HUDEP-2 (cell line): ENCODE data around the gene ERLEC1.

Experiments used
- DNase-seq, 76 experiments: peaks; one replicate each; lab custom pipeline; 2025; ENCODE audit not compliant: unreplicated experiment in 76 of 76; lab: John Stamatoyannopoulos, UW

ERLEC1 gene

DNA sequence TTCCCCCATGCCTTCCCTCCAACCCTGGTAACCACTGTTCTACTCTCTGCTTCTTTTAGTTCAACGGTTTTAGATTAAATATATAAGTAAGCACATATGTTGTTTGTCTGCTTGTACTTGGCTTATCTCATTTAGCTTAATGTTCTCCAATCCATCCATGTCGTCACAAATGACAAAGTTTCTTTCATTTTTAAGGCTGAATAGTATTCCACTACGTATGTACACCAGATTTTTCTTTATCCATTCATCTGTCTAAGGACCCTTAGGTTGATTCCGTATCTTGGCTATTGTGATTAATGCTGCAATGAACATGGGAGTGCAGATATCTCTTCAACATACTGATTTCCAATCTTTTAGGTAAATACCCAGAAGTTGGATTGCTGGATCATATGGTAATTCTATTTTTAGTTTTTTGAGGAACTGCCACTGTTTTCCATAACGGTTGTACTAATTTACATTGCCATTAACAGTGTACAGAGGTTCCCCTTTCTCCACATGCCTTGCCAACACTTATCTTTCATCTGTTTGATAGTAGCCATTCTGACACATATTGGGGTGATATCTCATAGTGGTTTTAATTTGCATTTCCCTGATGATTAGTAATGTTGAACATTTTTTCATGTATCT lies 8.2 kb upstream of the ERLEC1 start:
- DNase-seq, result peak in 2 of 76 experiments; percentile 9 to 19

DNA sequence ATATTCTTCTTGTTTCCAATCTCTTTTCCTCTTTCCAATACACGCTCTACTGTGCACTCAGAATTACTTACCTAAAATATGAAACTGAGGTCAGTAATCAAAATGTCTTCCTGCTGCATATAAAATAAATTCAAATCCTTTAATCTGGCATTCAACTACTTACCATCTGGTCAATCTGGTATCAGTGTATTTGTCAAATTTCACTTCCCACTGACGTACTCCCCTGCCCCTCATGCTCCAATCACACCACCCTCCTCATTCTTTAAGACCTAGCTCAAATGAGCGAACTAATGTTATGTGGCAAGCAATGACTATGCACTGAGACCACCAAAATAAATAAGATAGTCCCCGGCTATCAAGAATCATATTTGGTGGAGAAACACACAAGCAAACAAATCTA lies 6.8 kb upstream of the ERLEC1 start:
- DNase-seq, result no peak

DNA sequence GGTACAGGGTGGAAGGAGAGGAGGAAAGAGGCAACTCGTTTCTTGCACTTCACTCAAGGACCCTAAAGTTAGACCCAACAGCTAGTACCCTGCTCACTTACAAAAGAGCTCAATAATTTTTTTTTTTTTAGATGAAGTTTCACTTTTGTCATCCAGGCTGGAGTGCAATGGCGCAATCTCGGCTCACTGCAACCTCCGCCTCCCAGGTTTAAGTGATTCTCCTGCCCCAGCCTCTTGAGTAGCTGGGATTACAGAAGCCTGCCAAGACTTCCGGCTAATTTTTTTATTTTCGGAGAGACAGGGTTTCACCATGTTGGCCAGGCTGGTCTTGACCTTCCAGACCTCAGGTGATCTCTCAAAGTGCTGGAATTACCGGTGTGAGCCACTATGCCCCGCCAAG lies 4.2 kb upstream of the ERLEC1 start:
- DNase-seq, result no peak

DNA sequence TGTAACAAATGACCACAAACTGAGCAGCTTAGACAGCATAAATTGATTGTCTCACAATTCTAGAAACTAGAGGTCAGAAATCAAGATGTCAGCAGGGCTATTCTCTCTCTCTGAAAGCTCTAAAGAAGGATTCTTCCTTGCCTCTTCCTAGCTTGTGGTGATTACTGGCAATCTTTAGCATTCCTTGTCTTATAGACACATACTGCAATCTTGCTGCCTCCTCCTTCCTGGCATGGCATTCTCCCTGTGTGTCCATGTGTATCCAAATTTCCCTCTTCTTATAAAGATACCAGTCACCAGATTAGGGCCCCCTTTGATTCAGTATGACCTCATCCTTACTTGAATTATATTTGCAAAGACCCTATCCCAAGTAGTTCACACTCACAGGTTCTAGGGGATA lies 2.4 kb upstream of the ERLEC1 start:
- DNase-seq, result no peak

DNA sequence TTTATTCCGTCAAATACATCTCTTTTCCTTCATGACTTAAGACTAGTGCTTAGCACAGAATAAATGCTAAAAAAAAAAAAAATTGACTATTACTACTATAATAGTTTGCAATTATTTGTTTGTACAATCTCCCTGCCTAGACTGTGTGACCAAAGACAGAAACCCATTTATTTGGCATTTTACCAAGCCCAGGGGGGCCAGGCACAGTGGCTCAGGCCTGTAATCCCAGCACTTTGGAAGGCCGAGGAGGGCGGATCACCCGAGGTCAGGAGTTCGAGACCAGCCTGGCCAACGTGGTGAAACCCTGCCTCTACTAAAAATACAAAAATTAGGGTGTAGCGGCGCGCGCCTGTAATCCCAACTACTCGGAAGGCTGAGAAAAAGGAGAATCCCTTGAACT lies 1.5 kb upstream of the ERLEC1 start:
- DNase-seq, result no peak

DNA sequence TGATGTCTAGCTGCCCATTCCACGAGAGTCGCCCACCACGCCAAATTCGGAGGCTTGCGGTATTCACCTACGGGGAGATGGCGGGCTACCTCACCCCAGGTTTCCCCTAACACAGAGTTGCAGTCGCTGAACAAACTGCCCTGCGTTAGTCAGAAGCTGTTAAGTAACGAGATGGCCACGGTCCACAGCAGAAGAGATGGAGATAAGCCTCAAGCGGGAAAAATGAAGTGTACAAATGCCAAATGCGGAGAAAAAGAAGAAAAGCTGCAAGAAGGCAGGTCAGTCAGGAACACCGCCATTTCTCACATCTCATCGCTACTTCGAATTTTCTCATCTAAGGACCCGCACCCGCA lies 516 bp upstream of the ERLEC1 start:
- DNase-seq, result peak in 10 of 76 experiments; percentile 2 to 48 (median 26)

DNA sequence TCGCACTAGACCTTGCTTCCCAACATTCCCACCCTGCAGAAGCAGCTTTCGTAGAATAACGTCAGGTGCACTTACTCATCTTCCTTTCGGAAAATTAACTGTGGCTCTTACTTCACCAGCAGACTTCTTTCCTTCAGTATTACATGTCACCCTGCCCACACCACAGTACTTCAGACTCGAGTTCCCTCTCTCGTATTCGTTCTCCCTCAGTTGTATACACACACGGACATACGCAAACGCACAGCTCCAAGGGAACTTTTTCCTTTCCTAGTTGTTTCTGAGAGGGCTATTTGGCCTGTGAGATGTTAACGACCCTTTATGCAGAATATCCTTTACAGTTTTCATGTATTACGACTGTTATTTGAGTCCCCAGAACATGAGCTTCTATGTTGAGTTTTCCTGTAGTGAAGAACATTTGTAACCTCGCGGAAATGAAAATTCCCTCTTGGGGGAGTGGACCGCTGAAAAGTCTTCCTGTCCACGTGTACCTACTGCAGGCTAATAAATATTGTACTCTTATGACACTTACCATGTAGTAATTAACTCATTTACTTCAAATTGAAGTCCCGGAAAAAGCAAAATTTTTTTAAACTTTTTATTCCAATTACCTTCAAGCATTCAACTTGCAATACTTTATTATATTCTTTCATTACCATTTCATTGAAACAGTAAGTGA lies 908 bp downstream of the ERLEC1 start:
- DNase-seq, result no peak

DNA sequence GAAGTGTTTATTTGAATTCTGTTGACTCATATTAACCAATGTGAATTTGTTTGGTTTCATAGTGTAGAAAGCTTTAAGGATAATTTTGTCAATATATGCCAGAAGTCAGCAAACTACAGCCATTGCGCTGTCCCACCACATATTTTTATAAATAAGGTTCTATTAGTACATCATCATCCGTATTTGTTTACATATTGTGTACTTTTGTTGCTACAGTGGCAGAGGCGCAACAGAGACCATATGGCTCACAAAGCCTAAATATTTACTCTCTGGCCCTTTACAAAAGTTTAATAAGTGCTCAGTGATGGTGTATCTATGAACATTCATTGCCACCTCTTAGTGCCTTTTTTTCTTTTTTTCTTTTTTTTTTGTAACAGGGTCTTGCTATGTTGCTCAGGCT lies 6.4 kb downstream of the ERLEC1 start:
- DNase-seq, result no peak

DNA sequence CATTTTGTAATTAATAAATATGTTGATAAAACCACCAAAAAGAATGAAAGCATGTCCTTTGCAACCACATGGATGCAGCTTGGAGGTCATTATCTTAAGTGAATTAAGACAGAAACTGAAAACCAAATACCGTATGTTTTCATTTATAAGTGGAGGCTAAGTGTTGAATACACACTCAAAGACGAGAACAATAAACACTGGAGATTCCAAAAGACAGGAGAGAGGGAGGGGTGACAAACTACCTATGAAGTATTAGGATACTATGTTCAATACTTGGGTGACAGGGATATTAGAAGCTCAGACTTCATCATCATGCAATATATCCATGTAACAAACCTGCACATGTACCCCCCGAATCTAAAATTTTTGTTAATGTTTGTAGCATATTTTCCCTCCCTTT lies 7.0 kb downstream of the ERLEC1 start:
- DNase-seq, result no peak

DNA sequence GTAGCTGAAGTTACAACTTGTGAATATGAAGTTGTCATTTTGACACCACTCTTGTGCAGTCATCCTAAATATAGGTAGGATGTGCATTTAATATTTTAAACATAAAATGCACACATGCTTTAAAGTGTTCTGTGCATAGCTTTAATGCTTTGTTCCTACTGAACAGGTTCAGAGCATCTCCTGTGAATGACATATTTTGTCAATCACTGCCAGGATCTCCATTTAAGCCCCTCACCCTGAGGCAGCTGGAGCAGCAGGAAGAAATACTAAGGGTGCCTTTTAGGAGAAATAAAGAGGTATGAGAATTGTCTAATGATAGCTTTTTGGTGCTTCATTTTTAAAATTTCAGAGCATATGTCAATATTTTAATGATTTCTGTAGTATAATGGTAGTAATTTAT lies 14.7 kb downstream of the ERLEC1 start:
- DNase-seq, result no peak

DNA sequence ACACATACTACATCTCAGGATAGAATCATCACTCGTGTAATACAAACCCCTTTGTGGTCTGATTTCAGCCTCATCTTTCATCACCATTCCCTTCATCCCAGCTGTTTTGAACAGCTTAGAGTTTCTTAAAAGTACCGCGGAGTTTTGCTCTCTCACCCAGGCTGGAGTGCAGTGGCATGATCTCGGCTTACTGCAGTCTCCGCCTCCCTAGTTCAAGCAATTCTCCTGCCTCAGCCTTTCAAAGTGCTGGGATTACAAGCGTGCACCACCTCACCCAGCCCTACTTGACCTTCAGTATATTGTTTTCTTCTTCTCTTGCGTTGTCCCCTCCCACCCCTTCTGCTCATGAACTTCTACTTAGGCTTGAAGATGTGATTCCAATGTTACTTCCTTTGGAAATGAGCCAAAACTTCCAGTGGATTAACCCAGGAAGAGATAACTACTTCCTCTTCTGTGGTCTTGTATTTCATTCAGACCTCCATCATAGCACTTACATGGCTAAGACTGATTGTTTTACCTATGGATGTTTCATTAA lies 15.8 kb downstream of the ERLEC1 start:
- no peak for DNase-seq

DNA sequence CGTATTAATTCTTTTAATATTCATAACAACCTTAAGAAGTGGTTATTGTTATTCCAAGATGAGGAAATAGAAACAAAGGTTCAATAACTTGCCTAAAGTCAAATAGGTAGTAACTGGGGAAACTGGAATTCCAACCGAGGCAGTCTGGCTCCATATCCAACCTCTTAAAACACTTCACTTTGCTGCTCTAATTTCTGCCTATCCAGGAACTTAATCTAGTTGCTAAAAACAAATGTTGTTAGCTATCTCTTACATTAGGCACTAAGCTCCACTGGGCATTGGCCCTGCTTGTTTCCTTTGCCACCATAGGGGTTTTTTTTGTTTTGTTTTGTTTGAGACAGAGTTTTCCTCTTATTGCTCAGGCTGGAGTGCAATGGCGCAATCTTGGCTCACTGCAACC lies 24.8 kb downstream of the ERLEC1 start:
- no peak for DNase-seq

DNA sequence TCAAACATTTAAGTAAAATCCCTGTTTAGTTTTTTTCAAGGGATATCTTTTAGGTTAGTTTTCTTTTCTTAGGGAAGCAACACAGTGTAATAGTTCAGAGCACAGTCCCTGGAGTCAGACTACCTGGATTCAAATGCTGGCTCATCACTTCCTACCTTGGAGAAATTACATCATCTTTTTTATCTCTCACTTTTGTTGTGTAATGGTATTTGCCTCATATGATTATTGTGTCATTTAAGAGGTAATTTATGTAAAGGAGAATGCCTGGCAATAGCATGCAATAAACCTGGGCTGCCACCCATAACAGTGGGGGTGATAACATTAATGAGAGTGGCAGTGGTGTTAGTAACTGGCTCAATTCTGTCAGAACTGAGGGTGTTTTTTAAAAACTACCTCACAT lies 26.3 kb downstream of the ERLEC1 start:
- DNase-seq, result no peak

DNA sequence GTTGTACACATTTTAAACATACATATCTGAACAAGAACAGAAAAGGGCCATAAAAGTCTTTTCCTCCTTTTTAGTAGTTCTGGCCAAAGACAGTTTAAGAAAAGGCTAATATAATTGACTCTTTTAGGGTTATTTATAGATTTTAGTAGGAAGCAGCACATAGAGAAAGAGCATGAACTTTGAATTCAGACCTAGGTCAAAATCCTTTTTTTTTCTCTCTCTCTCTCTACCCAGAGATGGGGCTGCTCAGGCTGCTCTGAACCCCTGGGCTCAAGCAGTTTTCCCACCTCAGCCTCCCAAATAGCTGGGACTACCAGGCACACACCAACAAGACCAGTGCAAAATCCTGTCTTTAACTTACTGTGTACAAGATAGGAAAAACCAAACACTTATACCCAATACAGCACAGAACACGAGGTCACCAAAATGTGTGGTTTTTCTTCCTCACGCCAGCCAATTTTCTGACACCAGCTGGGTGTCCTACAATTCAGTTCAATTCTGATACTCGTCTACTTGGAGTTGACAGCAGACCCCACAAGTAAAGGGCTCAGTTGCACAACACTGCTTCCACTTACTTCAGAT lies 32.1 kb downstream of the ERLEC1 start:
- DNase-seq, result no peak

DNA sequence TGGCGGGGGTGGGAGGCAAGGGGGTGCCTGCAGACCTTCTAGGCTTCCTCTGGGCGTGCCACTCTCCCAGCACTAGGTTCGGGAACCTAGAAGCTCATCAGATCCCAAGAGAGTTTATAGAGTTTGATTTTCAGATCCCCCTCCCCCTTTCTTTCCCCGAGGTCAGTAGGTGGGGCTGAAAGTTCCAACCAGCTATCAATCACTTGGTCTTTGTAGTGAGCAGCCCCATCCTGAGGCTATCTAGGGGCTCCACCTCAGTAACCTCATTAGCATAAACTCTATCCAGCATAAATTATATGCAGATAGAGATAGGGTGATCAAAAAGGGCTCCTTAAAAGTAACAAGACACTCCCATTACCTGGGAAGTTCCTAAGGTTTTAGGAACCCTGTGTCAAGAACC lies 32.8 kb downstream of the ERLEC1 start:
- DNase-seq, result no peak

DNA sequence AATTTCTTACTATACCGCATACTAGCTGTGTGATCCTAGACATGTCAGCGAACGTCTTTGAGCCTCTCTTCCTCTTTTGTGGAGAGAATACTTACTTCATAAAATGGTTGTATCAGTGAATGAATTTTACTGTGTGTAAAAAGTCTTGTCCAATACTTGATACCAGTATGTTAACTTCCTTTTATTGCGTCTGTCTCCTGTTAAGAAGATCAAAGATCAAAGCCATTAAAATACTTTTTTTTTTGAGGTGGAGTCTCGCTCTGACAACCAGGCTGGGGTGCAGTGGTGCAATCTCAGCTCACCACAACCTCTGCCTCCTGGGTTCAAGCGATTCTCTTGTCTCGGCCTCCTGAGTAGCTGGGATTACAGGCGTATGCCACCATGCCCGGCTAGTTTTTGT lies 33.2 kb downstream of the ERLEC1 start:
- no peak for DNase-seq

DNA sequence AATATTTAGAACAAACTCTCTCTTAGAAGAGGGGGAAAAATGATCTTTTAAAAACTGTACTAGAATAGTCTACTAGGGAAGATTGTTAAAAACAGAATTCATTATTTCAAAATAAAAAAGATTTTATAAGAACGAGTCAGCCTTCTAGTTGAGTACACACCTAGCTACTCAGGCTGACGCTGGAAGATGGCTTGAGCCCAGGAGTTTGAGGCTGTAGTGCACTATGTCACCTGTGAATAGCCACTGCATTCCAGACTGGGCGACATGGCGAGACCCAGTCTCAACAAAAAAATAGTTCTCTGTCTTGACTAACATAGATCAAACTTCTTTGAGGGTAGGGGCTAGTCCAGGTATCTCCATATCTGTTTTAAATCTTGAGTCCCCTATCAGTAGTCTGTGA lies 33.9 kb downstream of the ERLEC1 start:
- no peak for DNase-seq

DNA sequence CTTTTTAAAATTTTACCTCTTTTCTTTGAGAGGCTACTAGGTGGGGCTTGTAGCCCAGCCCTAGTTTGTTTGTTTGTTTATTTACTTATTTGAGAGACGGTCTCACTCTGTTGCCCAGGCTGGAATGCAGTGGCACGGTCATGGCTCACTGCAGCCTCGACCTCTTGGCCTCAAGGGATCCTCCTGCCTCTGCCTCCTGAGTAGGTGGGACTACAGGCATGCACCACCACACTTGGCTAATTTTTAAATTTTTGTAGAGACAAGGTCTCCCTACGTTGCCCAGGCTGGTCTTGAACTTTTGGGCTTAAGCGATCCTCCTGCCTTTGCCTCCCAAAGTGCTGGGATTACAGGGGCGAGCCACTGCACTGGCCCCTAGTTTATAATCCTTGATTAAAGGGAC lies 35.0 kb downstream of the ERLEC1 start:
- no peak for DNase-seq

DNA sequence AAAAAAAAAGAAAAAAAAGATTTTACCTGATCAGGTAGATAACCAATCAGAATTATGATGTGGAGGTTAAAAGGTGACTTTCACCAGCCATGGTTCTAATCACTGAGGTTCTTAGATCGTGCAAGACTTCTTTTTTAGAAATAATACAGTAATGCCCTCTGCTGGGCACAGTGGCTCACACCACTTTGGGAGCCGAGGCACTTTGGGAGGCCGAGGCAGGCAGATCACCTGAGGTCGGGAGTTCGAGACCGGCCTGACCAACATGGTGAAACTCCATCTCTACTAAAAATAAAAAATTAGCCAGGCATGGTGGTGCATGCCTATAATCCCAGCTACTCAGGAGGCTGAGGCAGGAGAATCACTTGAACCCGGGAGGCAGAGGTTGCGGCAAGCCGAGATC lies 36.8 kb downstream of the ERLEC1 start:
- DNase-seq, result peak in 9 of 76 experiments; percentile 1 to 19 (median 4)

DNA sequence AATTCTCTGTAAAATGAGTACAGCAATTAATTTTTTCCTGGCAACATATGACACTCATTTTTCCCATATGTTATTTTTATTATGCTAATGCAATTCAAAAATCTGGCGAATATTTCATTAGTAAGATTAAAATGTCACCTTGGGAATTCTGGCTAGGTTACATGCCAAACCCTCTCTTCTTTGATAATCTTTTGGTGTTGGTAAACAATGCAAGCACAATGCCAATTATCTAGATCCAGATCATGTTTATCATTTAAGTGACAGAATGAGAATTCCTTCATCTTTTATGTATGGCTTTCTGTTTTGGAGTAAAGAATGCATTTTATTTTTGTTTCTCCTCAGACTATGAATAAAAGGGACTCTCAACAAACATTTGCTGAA lies 39.2 kb downstream of the ERLEC1 start:
- DNase-seq, result no peak

DNA sequence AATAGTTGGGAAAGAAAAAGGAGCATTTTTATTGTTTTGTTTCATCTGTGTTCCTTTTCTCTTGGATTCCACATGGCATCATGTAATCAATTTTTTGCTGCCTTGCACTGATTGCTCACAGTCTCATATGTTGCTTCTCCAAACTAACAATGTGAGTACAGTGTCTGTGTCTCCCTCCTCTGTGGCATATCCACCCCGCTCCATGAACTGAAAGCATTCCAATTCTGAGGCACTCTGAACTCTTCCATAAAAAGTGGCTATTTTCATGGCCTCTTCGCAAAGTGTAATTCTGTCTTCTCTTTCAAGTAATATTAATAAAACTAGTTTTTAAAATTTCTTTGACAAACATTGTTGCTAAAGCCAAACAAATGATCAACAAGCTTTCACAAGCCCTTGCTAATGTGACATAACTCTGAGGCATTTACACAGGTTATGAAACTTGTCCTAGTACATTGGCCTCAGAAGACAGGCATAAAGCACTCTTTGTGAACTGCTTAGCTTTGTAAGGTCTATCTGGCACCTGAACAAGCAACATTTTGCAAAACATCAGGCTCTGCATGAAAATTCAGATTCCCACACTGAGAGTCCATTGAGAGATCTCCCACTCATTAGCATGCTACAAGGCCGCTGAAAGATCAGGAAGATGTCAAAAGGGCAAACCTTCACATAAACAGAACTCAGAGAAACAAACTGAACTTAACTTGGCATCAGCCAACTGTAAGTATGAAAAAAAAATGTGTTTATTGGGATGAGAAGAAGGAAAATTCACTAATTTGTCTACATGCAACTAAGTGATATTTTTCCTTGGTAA lies 39.9 kb downstream of the ERLEC1 start:
- DNase-seq, result no peak
